PC-9 (cell line): ENCODE data around the gene EXO1. TPM values are rescaled to one million over a fixed set of nuclear protein-coding genes. Genes with fewer than 3 reads are reported as not detected.
"Not testable (repeated sequence)": the region's sequence is repeated elsewhere in the genome, so short reads cannot be mapped to it uniquely, and the experiment has no call there.

Experiments
- BruUV-seq: library from RNA; stranded (reverse); fragments of 400-500 nt; replicated peaks from 2 replicates; lab custom pipeline; 2021; lab: Mats Ljungman, UMichigan
- CTCF ChIA-PET: fragments of 300-600 bp; sonication (Branson Sonifier 250); formaldehyde crosslinking; loops from one replicate; lab custom pipeline; 2022; ENCODE audit warnings: antibody characterized with exemption; lab: Charles Lee
- POLR2A ChIA-PET: fragments of 300-600 bp; sonication (Branson Sonifier 250); formaldehyde crosslinking; loops from one replicate; lab custom pipeline; 2022; ENCODE audit warnings: antibody characterized with exemption; ENCODE audit not compliant: unreplicated experiment; lab: Charles Lee
- DNase-seq, 2 experiments: peaks; one replicate each; pipeline versions ENCODE4 v3.0.0 to v3.0.0-alpha.2; 2015 to 2022; ENCODE audit warnings: mixed read lengths in 1 of 2
- H2AFZ ChIP-seq: fragments of 200-600 bp; sonication (generic); 2 replicates; pipeline ENCODE4 v1.8.1; 2017; ENCODE audit warnings: antibody characterized with exemption
- H3F3A ChIP-seq: fragments of 200-600 bp; sonication (generic); 2 replicates; pipeline ENCODE4 v1.8.1; 2017; ENCODE audit warnings: antibody characterized with exemption, mild to moderate bottlenecking, low read depth; ENCODE audit not compliant: insufficient read depth
- H3K27ac ChIP-seq: fragments of 200-600 bp; sonication (generic); 2 replicates; pipeline ENCODE4 v1.6.1; 2016; ENCODE audit warnings: mixed run types
- H3K27me3 ChIP-seq: fragments of 200-600 bp; sonication (generic); 2 replicates; pipeline ENCODE4 v1.6.1; 2016; ENCODE audit warnings: low read depth, mixed run types; ENCODE audit not compliant: insufficient read depth
- H3K36me3 ChIP-seq: fragments of 200-600 bp; sonication (generic); 2 replicates; pipeline ENCODE4 v1.6.1; 2016; ENCODE audit warnings: low read depth, mixed run types
- H3K4me1 ChIP-seq: fragments of 200-600 bp; sonication (generic); replicated peaks from 2 replicates; pipeline ENCODE4 v1.6.1; 2016; ENCODE audit warnings: mixed run types; ENCODE audit not compliant: insufficient read depth
- H3K4me2 ChIP-seq: fragments of 200-600 bp; sonication (generic); 2 replicates; pipeline ENCODE4 v1.6.1; 2017; ENCODE audit warnings: mixed run types
- H3K4me3 ChIP-seq: fragments of 200-600 bp; sonication (generic); 2 replicates; pipeline ENCODE4 v1.6.1; 2016; ENCODE audit warnings: mixed run types
- H3K79me2 ChIP-seq: fragments of 200-600 bp; sonication (generic); 2 replicates; pipeline ENCODE4 v1.6.1; 2017; ENCODE audit warnings: low read depth, mixed run types
- H3K9me2 ChIP-seq: fragments of 200-600 bp; sonication (generic); 2 replicates; pipeline ENCODE4 v1.8.1; 2017; ENCODE audit warnings: mild to moderate bottlenecking; ENCODE audit not compliant: insufficient read depth
- H3K9me3 ChIP-seq: fragments of 200-600 bp; sonication (generic); 2 replicates; pipeline ENCODE4 v1.8.1; 2016; ENCODE audit warnings: low read depth; ENCODE audit not compliant: insufficient read depth
- H4K20me1 ChIP-seq: fragments of 200-600 bp; sonication (generic); 2 replicates; pipeline ENCODE4 v1.8.1; 2017; ENCODE audit not compliant: insufficient read depth
- CTCF ChIP-seq: fragments of 200-600 bp; sonication (generic); conservative IDR thresholded peaks from 2 replicates; pipeline ENCODE4 v1.6.1; 2017; ENCODE audit warnings: mixed run types, antibody characterized with exemption, mild to moderate bottlenecking, moderate library complexity
- EZH2 ChIP-seq: fragments of 200-600 bp; sonication (generic); IDR thresholded peaks from 2 replicates; pipeline ENCODE4 v1.8.0; 2017; ENCODE audit warnings: antibody characterized with exemption, low read depth
- intact Hi-C: fragments of 100-400 bp; cut with micrococcal nuclease; formaldehyde crosslinking; loops from one replicate; pipeline ENCODE4 v1.10.0; 2022; ENCODE audit not compliant: unreplicated experiment
- total RNA-seq: library from RNA; stranded (reverse); gene quantifications from 2 replicates; pipeline ENCODE4 v1.2.3, GENCODE V29; 2021

Gene EXO1
- total RNA-seq, 1 experiment from 2014 or later = 32.1 TPM

GRCh38 chr1:241802863-241803262, 45.1 kb upstream of the EXO1 start:
- peak; percentile 7 to 59 for DNase-seq

GRCh38 chr1:241804706-241805105, 43.3 kb upstream of the EXO1 start:
- intact Hi-C loops = loop anchor here (10.0 kb wide), 1 partner anchor 50 kb away; no protein-coding TSS in a partner anchor
- H3K4me2 ChIP-seq, H3K27me3 ChIP-seq, H3K9me3 ChIP-seq, POLR2A ChIA-PET, BruUV-seq, H4K20me1 ChIP-seq, H3K4me3 ChIP-seq, H3F3A ChIP-seq, CTCF ChIA-PET, H2AFZ ChIP-seq, H3K9me2 ChIP-seq, H3K36me3 ChIP-seq, H3K79me2 ChIP-seq, DNase-seq, H3K27ac ChIP-seq: not testable (repeated sequence)
- H3K4me1 ChIP-seq = peaks cover 28% of the 10 kb centered on the region

More at GRCh38 chr1:241802863-241803262, 45.1 kb upstream of the EXO1 start:
- Histone ChIP-seq H3K79me2 (no peaks in the 10 kb centered on the region), H3K9me3 (no peaks in the 10 kb centered on the region), H3K36me3 (no peaks in the 10 kb centered on the region), H3F3A (peaks cover 6% of the 10 kb centered on the region; the same call in 1 of the 2 replicates), H3K27ac (no peak overlapping the region), H3K9me2 (no peaks in the 10 kb centered on the region), H3K4me3 (no peak overlapping the region), H4K20me1 (no peaks in the 10 kb centered on the region), H2AFZ (no peak overlapping the region), H3K27me3 (no peaks in the 10 kb centered on the region), H3K4me1 (peaks cover 28% of the 10 kb centered on the region), H3K4me2 (no peak overlapping the region)
- BruUV-seq = no TSS peak
- ChIA-PET CTCF (no interaction called here), POLR2A (no interaction called here)
- TF ChIP-seq EZH2 = no peak
- intact Hi-C loops = loop anchor here (10.0 kb wide), 1 partner anchor 48 kb away; no protein-coding TSS in a partner anchor

- no peaks in the 10 kb centered on the region for H3K9me2 ChIP-seq
- BruUV-seq = no TSS peak
- H3F3A ChIP-seq = peaks cover 6% of the 10 kb centered on the region; the same call in 1 of the 2 replicates
- peaks cover 17% of the 10 kb centered on the region for H3K4me1 ChIP-seq
- POLR2A ChIA-PET = no interaction called here
- no peaks in the 10 kb centered on the region for H3K27me3 ChIP-seq
- H3K4me2 ChIP-seq = no peak overlapping the region
- TF ChIP-seq EZH2 (no peak), CTCF (no peak)
- no peaks in the 10 kb centered on the region for H3K79me2 ChIP-seq
- no peaks in the 10 kb centered on the region for H3K9me3 ChIP-seq
- H4K20me1 ChIP-seq = no peaks in the 10 kb centered on the region
- CTCF ChIA-PET = no interaction called here
- intact Hi-C loops = loop anchor here (10.0 kb wide), 1 partner anchor 53 kb away; no protein-coding TSS in a partner anchor
- H3K27ac ChIP-seq = no peak overlapping the region
- H3K36me3 ChIP-seq = no peaks in the 10 kb centered on the region
- H3K4me3 ChIP-seq = no peak overlapping the region
- no peak overlapping the region for H2AFZ ChIP-seq
- DNase-seq = no peak
Measured at GRCh38 chr1:241808265-241808664, 39.7 kb upstream of the EXO1 start.

- BruUV-seq = no TSS peak
- no peaks in the 10 kb centered on the region for H3K27me3 ChIP-seq
- H3F3A ChIP-seq = peaks cover 10% of the 10 kb centered on the region; the same call in 1 of the 2 replicates
- no peaks in the 10 kb centered on the region for H3K9me2 ChIP-seq
- H3K4me1 ChIP-seq = peaks cover 17% of the 10 kb centered on the region
- H3K36me3 ChIP-seq = no peaks in the 10 kb centered on the region
- H3K79me2 ChIP-seq = no peaks in the 10 kb centered on the region
- H3K9me3 ChIP-seq = no peaks in the 10 kb centered on the region
- intact Hi-C loops = no loop called here
- H3K4me2 ChIP-seq = no peak overlapping the region
- ChIA-PET POLR2A (interaction anchor here (0.6 kb wide), 1 partner anchor 13 kb away, joined by 3 read pairs; no protein-coding TSS in a partner anchor), CTCF (no interaction called here)
- peak in 1 of 2 experiments; percentile 36 for DNase-seq
- no peak overlapping the region for H3K27ac ChIP-seq
- H4K20me1 ChIP-seq = no peaks in the 10 kb centered on the region
- TF ChIP-seq CTCF (no peak), EZH2 (no peak)
- H3K4me3 ChIP-seq = no peak overlapping the region
- H2AFZ ChIP-seq = no peak overlapping the region
Measured at GRCh38 chr1:241810769-241811405, 37.1 kb upstream of the EXO1 start.
